ENCODE results near the gene KCNJ8. TPM values are rescaled to one million over a fixed set of nuclear protein-coding genes. Genes with fewer than 3 reads are reported as not detected.

KCNJ8 gene
- total RNA-seq, 2 donors from 2014 or later = 15.2 to 26.2 TPM

DNA sequence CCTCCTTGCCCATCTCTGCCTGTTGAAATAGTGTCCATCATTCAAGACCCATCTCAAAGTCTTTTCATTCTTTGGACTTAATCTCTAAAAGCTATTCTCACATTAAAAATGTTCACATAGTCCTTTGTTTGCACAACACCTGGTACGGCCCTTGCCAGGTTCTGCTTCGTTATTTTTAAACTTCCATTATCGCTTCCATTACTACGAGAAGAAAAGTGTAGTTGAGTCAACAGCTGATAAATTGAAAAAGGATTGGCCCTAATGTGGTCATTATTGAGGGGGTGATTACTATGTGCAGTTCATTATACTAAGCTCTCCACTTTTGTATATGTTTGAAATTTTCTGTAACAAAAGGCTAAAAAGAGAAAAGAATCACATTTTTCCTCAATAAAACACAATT, 17.8 kb downstream of the KCNJ8 start:
- ATAC-seq (no peak), DNase-seq (no peak)
- Histone ChIP-seq H3K27me3 (no peaks in the 10 kb centered on the region), H3K9me3 (no peaks in the 10 kb centered on the region), H3K4me3 (no peak overlapping the region), H3K36me3 (replicated peaks in 1 of 2; ENCODE audit: insufficient read depth in 1 of 2, low read depth in 2 of 2) (no peaks in the 10 kb centered on the region), H3K4me1 (peaks cover 12% of the 10 kb centered on the region), H3K27ac (no peak overlapping the region)
- intact Hi-C loops (cut with DNase I) = no loop called here
- no peak for TF ChIP-seq POLR2A (IDR thresholded peaks at IDR 0.05)
- TF ChIP-seq, protein P1, sequence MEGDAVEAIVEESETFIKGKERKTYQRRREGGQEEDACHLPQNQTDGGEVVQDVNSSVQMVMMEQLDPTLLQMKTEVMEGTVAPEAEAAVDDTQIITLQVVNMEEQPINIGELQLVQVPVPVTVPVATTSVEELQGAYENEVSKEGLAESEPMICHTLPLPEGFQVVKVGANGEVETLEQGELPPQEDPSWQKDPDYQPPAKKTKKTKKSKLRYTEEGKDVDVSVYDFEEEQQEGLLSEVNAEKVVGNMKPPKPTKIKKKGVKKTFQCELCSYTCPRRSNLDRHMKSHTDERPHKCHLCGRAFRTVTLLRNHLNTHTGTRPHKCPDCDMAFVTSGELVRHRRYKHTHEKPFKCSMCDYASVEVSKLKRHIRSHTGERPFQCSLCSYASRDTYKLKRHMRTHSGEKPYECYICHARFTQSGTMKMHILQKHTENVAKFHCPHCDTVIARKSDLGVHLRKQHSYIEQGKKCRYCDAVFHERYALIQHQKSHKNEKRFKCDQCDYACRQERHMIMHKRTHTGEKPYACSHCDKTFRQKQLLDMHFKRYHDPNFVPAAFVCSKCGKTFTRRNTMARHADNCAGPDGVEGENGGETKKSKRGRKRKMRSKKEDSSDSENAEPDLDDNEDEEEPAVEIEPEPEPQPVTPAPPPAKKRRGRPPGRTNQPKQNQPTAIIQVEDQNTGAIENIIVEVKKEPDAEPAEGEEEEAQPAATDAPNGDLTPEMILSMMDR (IDR thresholded peaks at IDR 0.05) = no peak
- WGBS, 2 donors = 40 to 48% methylated on average over 4 of the region's 4 CpGs

DNA sequence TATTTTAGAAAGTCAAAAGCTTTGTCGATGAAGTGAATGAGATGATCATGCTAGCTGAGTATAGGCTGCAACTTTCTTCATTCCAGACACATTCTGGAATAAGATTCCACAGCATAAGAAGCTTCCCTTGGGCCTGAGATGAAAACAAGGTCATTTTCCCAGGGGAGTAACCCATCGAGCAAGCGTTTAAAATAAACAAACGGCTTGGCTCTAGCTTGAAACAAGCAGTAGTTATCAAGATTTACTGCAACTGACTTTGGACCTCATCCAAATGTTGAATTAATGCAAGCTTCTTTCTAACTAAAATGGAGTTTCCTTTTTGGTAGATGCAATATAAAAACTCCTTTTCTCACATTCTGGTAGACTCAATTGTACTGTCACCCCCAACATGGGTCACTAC, 23.0 kb downstream of the KCNJ8 start:
- 16 to 17% methylated on average over 4 of the region's 4 CpGs for WGBS, 2 donors

DNA sequence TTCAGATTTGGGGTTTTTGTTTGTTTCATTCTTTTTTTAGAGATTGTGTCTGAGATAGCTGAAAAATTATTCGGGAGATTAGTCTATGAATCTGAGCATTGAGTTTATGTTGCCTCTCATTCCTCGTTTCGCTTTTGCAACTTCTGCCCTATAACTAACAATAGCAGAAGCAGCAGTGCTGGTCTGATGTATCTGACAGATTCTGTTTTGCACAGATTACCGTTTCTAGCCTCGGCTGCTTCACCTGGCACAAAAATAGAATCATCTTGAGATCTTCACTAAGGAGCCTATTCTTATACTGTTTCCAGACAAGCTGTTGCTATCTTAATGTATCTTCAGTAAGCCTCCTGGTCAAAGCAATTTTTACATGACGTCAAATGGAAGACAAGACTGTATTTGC, 29.2 kb downstream of the KCNJ8 start:
- 88% methylated on average over 6 of the region's 6 CpGs for WGBS, 2 donors
- Histone ChIP-seq H3K27ac (no peak overlapping the region), H3K4me1 (no peaks in the 10 kb centered on the region), H3K4me3 (no peak overlapping the region), H3K9me3 (no peaks in the 10 kb centered on the region), H3K27me3 (no peaks in the 10 kb centered on the region), H3K36me3 (replicated peaks in 1 of 2; ENCODE audit: insufficient read depth in 1 of 2, low read depth in 2 of 2) (no peaks in the 10 kb centered on the region)
- TF ChIP-seq, protein P1 (IDR thresholded peaks at IDR 0.05) = no peak
- TF ChIP-seq POLR2A (IDR thresholded peaks at IDR 0.05) = no peak
- ATAC-seq (no peak), DNase-seq (no peak)
- intact Hi-C loops (cut with DNase I) = no loop called here

More for the DNA sequence above, 23.0 kb downstream of the KCNJ8 start:
- no peak overlapping the region for H3K4me3 ChIP-seq
- ATAC-seq (peak; percentile 71), DNase-seq (peak in 2 of 4 donors; percentile 24 to 48)
- H3K36me3 ChIP-seq (replicated peaks in 1 of 2; ENCODE audit: insufficient read depth in 1 of 2, low read depth in 2 of 2) = no peaks in the 10 kb centered on the region
- no peak for TF ChIP-seq POLR2A (IDR thresholded peaks at IDR 0.05)
- TF ChIP-seq, protein P1 (IDR thresholded peaks at IDR 0.05) = no peak
- no peak overlapping the region for H3K27ac ChIP-seq
- no peaks in the 10 kb centered on the region for H3K9me3 ChIP-seq
- intact Hi-C loops (cut with DNase I) = no loop called here
- H3K4me1 ChIP-seq = peaks cover 14% of the 10 kb centered on the region
- no peaks in the 10 kb centered on the region for H3K27me3 ChIP-seq

DNA sequence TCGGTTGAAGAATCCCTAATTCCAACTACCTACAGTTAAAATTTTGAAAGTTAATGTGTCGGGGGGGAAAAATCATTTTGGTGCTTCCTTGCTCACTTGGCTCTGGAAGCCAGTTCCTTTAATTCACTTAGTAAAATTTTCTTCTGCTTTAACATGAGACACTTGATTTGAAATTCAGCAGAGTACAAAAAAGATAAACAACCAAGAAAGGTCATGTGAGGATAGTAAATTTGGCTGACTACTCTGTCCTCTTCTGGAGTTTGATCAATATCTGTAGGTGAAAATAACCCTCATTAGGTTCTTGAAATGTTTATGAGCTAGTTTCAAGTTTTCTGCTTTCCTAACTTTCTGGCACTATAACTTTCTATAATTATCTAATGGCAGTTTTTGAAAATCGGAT, 43.4 kb downstream of the KCNJ8 start:
- no peak overlapping the region for H3K27ac ChIP-seq
- intact Hi-C loops (cut with DNase I) = no loop called here
- no peak for ATAC-seq

DNA sequence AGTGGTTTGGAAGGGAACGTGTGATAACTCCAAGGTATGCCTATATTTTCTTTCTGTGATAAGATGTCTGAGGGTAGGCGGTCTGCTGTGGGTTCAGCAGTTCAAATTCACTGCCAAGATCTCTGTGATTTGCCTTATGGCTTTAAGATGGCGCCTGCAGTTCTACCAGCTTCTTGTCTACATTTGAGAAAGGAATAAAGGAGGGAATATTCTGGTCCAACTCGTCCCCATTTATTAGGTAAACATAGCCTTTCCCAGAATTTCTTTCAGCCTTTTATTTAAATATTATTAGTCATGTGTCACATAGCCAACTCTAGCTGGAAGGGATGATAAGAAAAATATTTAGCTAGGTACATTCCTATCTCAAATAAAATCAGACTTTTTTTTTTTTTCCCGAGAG, 48.8 kb downstream of the KCNJ8 start:
- Histone ChIP-seq H3K27ac (no peak overlapping the region), H3K9me3 (no peaks in the 10 kb centered on the region), H3K4me1 (no peaks in the 10 kb centered on the region), H3K36me3 (replicated peaks in 1 of 2; ENCODE audit: insufficient read depth in 1 of 2, low read depth in 2 of 2) (no peaks in the 10 kb centered on the region), H3K27me3 (no peaks in the 10 kb centered on the region), H3K4me3 (no peak overlapping the region)
- 48 to 54% methylated on average over 5 of the region's 5 CpGs for WGBS, 2 donors
- DNase-seq (no peak), ATAC-seq (no peak)
- intact Hi-C loops (cut with DNase I) = no loop called here
- TF ChIP-seq, protein P1 (IDR thresholded peaks at IDR 0.05) = no peak
- TF ChIP-seq POLR2A (IDR thresholded peaks at IDR 0.05) = no peak

More for the DNA sequence above, 43.4 kb downstream of the KCNJ8 start:
- 83 to 87% methylated on average over 3 of the region's 3 CpGs for WGBS, 2 donors
- DNase-seq = no peak
- no peak overlapping the region for H3K4me3 ChIP-seq
- no peaks in the 10 kb centered on the region for H3K9me3 ChIP-seq
- TF ChIP-seq, protein P1 (IDR thresholded peaks at IDR 0.05) = no peak
- no peak for TF ChIP-seq POLR2A (IDR thresholded peaks at IDR 0.05)
- no peaks in the 10 kb centered on the region for H3K36me3 ChIP-seq (replicated peaks in 1 of 2; ENCODE audit: insufficient read depth in 1 of 2, low read depth in 2 of 2)
- H3K27me3 ChIP-seq = no peaks in the 10 kb centered on the region
- no peaks in the 10 kb centered on the region for H3K4me1 ChIP-seq
